Adrenal gland (tissue), 5 donors: ENCODE data around the gene NXNL2.

Experiments
- CTCF ChIP-seq, 6 experiments: fragments of 450-650 bp in 4 of 6; fragments of 200-600 bp in 2 of 6; sonication (generic) in 1 of 6; IDR thresholded peaks; 1 replicate in 5 of 6; 2 replicates in 1 of 6; pipeline versions ENCODE4 v1.5.1 to v1.8.0; 2016 to 2021; ENCODE audit warnings: antibody characterized with exemption in 6 of 6, mild to moderate bottlenecking in 2 of 6, moderate library complexity in 1 of 6
- POLR2A ChIP-seq, 2 donors: fragments of 450-650 bp; IDR thresholded peaks; one replicate each; pipeline ENCODE4 v1.6.1; 2017; ENCODE audit warnings: antibody characterized with exemption in 2 of 2, mild to moderate bottlenecking in 2 of 2, moderate library complexity in 1 of 2
- donor health status: DM: no; HTN: no; CAD: no.

GRCh38 chr9:88508326-88508725, 26.7 kb upstream of the NXNL2 start:
- TF ChIP-seq POLR2A (IDR thresholded peaks at IDR 0.05): no peak
- no peak for TF ChIP-seq CTCF (IDR thresholded peaks at IDR 0.05)
